AML-193 (cell line): ENCODE results near the gene CLCA4.

Experiments
- DNase-seq, 2 experiments: peaks; one replicate each; lab custom pipeline; 2025; lab: John Stamatoyannopoulos, UW

The CLCA4 gene

GRCh38 chr1:86546787-86547221 lies at the start of gene CLCA4:
Gene CLCA4 (plus strand): TSS chr1:86547078. CDS start chr1:86547120, 42 bp downstream.
- DNase-seq, result no peak

DNA sequence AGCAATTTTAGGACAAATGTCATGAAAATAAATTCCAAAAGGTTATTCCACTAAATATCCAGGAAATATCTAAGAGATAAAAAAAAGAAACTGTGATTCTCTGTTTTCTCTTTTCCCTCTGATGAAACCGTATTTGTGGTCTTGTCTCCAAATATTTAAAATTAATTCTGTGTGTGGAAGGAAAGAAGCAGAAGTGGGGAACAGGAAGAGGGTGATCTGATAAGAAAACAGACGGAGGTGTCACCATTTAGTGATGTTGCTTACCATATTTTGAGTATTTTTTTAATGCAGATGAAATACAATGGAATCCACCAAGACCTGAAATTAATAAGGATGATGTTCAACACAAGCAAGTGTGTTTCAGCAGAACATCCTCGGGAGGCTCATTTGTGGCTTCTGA lies 48.6 kb upstream of the CLCA4 start:
- no peak for DNase-seq

- DNase-seq, result peak; percentile 69 to 72
These were observed 46.8 kb upstream of the CLCA4 start for GRCh38 chr1:86499987-86500593.

GRCh38 chr1:86500714-86501113 lies 46.2 kb upstream of the CLCA4 start:
- DNase-seq, result no peak

GRCh38 chr1:86502125-86502646 lies 44.7 kb upstream of the CLCA4 start:
- DNase-seq, result peak in 1 of 2 experiments; percentile 7

- no peak for DNase-seq
These were observed 44.0 kb upstream of the CLCA4 start for GRCh38 chr1:86502721-86503405.

DNA sequence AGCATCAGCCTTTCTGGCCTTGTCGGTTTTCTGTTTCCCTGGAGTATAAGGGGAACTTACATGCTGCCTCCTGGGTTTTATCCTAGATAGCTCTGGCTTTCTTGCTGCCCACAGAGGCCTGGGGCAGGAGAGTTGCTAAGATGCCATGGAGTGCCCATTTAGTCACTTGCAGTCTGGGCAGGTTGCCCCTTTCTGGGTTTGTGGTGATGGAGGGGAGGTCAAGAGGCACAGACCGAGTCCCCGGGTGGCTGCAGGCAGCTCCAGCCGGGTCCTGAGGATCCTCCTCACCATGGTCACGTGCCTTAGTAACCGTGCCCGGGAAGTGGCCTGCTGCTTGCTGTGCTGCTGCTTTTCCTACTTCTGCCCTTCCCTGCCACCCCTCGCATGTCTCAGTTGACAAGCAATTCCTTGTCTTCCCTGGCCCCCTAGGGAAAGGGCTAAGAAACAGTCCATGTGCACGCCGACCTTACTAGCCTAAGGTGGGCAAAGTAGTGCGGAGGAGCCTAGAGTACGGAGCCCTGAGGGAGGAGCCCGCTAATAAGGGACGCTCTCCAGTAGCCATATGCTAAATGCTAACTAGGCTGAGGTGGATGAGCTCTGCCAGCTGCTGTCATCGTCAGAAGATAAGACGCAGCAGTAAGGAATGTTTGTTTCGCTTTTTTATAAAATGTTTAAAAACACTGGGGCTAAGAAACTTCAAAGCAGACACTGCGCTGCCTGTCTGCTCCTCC lies 43.3 kb upstream of the CLCA4 start:
- DNase-seq, result no peak

- DNase-seq, result no peak
These were observed 42.8 kb upstream of the CLCA4 start for GRCh38 chr1:86504137-86504479.

GRCh38 chr1:86504895-86505563 lies 41.8 kb upstream of the CLCA4 start:
- no peak for DNase-seq

DNA sequence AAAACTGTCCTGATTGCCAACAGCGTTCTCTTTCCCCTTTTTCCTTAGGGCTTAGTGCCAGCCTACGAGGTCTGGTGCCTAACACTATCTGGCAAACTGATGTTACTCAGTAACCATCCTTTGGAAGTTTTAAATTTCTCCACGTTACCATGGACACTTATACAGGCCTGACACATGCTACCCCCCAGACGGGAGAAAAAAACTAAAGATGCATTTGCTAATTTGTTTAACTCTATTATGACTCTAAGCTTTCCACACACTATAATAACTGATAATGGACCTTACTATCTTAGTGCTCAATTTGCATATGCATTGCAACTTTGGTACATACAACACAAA lies 41.3 kb upstream of the CLCA4 start:
- DNase-seq, result no peak

GRCh38 chr1:86507935-86508582 lies 38.8 kb upstream of the CLCA4 start:
- DNase-seq, result peak; percentile 14 to 43

- no peak for DNase-seq
These were observed 38.3 kb upstream of the CLCA4 start for GRCh38 chr1:86508583-86508969.

- DNase-seq, result peak; percentile 45 to 50
These were observed 31.3 kb upstream of the CLCA4 start for GRCh38 chr1:86515597-86515996.

GRCh38 chr1:86516335-86516734 lies 30.5 kb upstream of the CLCA4 start:
- DNase-seq, result no peak

DNA sequence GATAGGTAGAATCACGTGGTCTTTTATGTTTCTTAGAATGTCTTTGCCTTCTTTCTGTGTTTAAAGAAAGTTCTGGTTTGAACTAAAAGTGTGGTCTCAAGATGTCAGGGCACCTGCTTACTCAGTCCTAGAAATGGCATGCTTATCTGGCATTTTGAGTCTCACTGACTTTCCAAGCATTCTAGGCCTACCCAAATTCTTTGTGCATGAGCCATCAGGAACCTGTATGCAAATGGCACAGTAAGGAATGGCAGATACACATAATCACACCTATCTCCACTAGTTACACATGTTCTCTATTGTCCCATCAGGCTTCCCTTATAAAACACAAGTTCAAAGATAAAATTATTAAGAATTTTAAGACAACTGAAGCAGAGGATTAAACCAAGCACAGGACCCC lies 29.5 kb upstream of the CLCA4 start:
- DNase-seq, result no peak

GRCh38 chr1:86520789-86521521 lies 25.9 kb upstream of the CLCA4 start:
- no peak for DNase-seq

- DNase-seq, result no peak
These were observed 25.4 kb upstream of the CLCA4 start for GRCh38 chr1:86521522-86521891.

GRCh38 chr1:86522240-86522639 lies 24.6 kb upstream of the CLCA4 start:
- DNase-seq, result no peak

DNA sequence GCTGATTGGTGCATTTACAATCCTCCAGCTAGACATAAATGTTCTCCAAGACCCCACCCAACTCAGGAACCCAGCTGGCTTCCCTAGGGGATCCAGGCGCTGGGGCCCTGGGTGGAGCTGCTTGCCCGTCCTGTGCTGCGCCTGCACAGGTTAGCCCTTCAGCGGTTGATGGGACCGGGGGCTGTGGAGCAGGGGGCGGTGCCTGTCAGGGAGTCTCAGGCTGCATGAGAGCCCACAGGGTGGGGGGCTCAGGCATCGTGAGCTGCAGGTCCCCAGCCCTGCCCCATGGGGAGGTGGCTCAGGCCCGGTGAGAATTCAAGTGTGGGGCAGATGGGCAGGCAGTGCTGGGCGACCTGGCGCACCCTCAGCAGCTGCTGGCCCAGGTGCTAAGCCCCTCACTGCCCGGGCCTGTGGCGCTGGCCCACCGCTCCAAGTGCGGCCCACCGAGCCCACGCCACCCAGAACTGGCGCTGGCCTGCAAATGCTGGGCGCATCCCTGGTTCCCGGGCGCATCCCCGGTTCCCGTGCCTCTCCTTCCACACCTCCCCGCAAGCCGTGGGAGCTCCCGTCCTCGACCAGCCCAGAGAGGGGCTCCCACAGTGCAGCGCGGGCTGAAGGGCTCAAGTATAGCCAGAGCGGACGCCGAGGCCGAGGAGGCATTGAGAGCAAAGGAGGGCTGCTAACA lies 23.1 kb upstream of the CLCA4 start:
- DNase-seq, result no peak

DNA sequence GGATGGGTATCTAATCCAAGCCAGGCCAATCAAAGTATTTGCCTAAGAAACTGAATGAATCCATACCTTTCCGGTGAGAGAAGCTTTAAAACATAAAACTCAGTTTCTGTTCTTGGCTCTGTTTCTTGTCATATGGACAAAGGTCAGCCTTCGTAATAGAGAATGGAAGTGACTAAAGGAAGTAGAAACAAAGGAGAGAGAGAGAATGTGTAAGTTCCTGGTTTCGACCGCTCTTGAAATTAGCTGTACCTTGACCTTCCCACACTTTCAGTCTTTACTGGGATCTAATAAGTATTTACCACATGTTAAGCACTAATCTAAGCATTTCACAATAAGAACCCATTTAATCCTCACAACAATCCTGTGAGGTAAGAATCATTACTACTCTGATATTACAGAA lies 19.6 kb upstream of the CLCA4 start:
- DNase-seq, result no peak
